DMS153 (cell line): ENCODE measurements around the gene MDM4.
"Not testable (repeated sequence)": the region's sequence is repeated elsewhere in the genome, so short reads cannot be mapped to it uniquely, and the experiment has no call there.

Experiments used
- DNase-seq: peaks from one replicate; lab custom pipeline; 2025; lab: John Stamatoyannopoulos, UW

Gene MDM4

GRCh38 chr1:204517382-204517781, 1.2 kb downstream of the MDM4 start:
- not testable (repeated sequence) for DNase-seq

- DNase-seq: peak; percentile 54
Observed at GRCh38 chr1:204520834-204521709, 4.9 kb downstream of the MDM4 start.

DNA sequence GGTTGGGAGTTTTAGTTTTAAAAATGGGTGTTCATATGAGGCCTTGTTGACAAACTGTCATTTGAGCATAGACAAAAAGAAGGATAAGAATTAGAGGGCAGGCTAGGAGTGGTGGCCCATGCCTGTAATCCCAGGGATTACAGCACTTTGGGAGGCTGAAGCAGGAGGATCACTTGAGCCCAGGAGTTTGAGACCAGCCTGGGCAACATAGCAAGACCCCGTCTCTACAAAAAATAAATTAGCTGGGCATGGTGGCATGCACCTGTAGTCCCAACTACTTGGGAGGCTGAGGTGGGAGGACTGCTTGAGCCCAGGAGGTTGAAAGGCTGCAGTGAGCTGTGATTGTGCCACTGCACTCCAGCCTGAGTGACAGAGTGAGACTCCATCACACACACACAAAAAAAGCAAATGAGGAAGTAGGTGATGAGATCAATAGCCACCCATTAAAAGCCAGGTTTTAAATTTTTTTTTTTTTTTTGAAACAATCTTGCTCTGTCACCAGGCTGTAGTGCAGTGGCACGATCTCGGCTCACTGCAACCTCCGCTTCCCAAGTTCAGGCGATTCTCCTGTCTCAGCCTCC, 5.8 kb downstream of the MDM4 start:
- not testable (repeated sequence) for DNase-seq

DNA sequence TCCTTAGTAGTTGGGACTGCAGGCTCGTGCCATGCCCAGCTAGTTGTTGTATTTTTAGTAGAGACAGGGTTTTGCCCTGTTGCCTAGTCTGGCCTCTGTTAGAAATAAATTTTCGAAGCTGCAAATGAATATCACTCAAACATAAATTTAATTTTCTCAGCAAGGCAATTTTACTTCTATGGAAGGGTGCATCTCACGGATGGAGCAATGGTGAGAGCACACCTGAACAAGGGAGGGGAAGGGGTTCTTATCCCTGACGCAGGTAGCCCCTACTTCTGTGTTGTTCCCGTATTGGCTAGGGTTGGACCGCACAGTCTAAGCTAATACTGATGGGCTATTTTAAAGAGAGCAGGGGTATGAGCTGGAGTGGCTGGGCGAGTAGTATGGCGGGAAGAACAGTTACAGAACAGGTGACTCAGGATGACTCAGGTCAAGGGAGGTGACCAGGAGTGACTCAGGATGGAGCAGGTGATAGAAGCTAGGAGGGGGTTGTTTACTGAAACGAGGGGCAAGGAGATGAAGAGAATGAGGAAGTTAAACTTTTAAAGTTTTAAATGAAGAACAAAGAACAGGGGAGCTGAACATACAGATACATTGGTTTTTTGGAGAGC, 7.5 kb downstream of the MDM4 start:
- DNase-seq: no peak

GRCh38 chr1:204524986-204525385, 8.8 kb downstream of the MDM4 start:
- DNase-seq: no peak

DNA sequence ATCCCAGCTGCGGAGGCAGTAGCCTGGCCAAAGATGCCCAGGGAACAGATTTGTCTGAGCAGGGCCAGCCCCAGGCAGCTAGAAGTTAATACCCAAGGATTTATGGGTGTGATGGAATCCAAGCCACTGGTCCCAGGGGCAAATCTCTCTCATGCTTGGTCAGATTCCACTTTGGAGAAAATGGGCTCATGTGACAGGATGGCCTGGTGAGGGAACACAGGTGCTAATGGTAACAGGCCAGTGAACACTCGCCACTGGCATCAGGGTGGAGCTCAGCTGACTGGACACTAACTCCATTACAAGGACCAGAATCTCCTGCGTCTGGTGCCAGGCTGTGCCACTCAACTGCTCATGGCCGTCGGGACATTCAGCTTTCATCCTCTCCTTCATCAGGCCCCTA, 12.0 kb downstream of the MDM4 start:
- DNase-seq: no peak

- DNase-seq: no peak
Observed at GRCh38 chr1:204528677-204529076, 12.5 kb downstream of the MDM4 start.

- DNase-seq: no peak
Observed at GRCh38 chr1:204529371-204529895, 13.2 kb downstream of the MDM4 start.

GRCh38 chr1:204530932-204531331, 14.7 kb downstream of the MDM4 start:
- no peak for DNase-seq

DNA sequence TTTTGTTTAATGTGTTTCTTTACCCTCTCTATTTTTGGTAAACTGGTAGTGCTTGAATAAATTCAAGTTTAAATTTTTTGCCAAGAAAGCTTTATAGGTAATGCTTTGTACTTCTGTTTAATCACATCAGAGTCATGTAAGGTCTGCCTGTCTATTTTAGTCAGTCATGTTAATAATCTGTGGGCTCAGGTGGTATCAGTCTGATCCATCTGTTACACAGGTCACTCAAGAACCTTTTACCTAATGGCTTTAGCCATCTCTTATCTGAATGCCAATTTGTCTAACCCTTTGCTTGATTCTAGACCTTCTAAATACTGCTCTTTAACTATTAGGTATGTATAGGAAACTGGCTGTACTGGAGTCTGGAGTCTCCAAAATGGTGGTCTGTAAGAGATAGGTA, 16.6 kb downstream of the MDM4 start:
- DNase-seq: no peak

DNA sequence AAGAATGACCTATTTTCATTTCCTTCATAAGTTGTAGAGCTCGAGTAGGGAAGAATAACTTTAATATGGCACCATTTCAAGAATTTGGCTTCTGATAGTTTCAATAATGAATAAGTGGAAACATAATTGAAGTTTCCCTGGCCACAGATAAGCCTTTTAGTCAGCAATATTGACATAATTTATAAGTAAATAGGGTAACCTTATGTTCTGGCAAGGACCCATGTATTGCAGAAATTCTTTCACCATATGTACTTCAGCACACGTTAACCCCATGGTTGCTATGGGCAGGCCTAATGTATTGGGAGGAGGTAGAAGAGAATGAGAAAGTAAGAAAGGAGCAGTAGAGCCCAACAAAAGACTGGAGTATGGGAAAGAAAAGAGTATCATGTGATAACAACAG, 25.4 kb downstream of the MDM4 start:
- DNase-seq: no peak

DNA sequence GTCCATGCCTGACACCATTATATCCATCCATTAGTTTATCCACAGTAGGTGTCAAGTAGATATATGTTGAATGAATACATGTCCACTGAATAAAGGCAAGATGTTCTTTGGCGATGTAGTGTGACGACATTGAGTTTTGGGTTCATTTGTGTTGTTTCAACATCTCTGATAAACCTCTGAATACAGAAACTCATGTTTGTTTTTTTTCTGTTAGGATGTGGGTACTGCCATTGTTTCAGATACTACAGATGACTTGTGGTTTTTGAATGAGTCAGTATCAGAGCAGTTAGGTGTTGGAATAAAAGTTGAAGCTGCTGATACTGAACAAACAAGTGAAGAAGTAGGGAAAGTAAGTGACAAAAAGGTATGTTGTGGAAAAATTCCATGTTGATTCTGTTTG, 28.1 kb downstream of the MDM4 start:
- DNase-seq: no peak

DNA sequence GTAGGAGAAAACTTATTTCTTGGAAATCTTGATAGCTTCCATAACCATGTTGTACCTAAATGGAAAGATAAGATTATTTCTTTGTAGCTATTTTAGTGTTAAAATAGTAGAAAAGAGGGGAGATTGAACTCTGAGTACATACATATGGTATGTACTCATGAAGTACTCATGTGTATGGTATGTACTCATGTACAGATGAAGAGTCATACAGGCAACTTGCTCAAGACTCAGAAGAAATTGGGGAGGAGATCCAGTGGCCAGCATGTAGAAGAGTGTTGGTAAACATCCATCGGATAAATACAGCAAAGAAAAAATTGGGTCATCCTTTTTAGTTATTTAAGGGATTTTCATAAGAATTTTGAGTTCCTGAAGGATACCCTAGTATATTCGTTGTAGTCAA, 29.0 kb downstream of the MDM4 start:
- DNase-seq: no peak

DNA sequence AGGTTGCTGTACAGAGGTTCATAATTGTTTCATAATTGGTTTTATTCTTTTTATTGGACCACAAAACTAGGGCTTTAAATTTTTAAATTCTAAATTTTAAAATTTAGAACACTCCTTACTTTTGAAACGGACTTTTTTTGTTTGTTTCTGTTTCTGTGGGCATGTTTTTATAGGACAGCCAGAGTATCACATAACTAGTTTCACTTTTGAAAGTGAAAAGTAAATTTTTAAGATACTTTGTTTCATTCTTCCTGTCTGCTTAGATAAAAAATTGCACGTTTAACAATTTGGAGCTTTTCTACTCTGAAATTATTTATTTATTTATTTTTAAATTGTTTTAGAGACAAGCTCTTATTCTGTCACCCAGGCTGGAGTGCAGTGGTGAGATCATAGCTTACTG, 29.7 kb downstream of the MDM4 start:
- no peak for DNase-seq

DNA sequence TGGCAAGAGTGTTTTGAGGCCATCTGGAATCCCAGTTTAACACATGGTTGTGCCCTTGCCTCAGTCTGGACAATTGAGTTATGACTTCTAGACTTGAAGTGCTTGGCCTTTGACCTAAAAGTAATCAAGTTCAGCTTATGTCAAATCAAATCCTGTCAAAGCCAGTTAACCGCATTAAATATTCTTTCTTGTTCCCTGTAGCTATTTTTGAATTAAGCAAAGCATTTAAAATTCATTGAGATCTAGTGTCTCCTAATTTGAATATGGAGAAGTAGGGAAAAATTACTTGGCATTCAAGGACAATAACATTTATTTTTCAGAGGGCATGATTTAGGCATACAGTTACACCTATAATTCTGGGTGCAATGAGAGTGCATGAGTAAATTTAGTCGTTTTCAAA, 32.1 kb downstream of the MDM4 start:
- no peak for DNase-seq

DNA sequence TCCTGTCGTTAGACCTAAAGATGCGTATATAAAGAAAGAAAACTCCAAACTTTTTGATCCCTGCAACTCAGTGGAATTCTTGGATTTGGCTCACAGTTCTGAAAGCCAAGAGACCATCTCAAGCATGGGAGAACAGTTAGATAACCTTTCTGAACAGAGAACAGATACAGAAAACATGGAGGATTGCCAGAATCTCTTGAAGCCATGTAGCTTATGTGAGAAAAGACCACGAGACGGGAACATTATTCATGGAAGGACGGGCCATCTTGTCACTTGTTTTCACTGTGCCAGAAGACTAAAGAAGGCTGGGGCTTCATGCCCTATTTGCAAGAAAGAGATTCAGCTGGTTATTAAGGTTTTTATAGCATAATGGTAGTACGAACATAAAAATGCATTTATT, 33.1 kb downstream of the MDM4 start:
- DNase-seq: no peak

DNA sequence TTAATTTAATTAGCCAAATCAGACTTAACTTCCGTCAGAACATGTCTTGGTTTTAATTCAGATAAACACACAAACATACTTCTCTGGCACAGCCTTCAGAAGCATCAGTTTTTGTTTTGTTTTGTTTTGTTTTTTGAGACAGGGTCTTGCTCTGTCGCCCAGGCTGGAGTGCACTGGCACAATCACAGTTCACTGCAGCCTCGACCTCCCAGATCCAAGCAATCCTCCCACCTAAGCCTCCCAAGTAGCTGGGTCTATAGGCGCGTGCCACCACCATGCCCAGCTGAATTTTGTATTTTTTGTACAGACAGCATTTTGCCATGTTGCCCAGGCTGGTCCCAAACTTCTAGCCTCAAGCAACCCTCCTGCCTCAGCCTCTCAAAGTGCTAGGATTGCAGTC, 34.7 kb downstream of the MDM4 start:
- no peak for DNase-seq

GRCh38 chr1:204556458-204557052, 40.3 kb downstream of the MDM4 start:
- DNase-seq: no peak

- DNase-seq: peak; percentile 73
Observed at GRCh38 chr1:204558467-204558866, 42.3 kb downstream of the MDM4 start.

DNA sequence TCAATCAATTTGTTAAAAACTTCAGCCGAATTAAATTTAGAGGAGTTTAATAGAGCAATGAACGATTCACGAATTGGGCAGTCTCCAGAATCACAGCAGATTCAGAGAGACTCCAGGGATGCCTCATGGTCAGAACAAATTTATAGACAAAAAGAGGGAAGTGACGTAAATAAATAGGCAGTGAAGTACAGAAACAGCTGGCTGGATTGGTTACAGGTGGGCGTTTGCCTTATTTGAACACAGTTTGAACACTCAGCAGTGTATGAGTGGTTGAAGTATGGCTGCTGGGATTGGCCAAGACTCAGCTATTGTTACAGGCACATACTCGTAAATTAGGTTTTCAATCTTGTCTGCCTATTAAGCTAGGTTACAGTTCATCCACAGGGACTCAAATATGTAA, 43.8 kb downstream of the MDM4 start:
- DNase-seq: peak; percentile 30

GRCh38 chr1:204560590-204561150, 44.5 kb downstream of the MDM4 start:
- no peak for DNase-seq
